GM23248 (cell line): ENCODE data around the gene MMP15.

Source experiments
- EZH2 ChIP-seq: fragments of 200-600 bp; sonication (generic); IDR thresholded peaks from 2 replicates; pipeline ENCODE4 v1.6.1; 2018; ENCODE audit warnings: antibody characterized with exemption, mild to moderate bottlenecking; ENCODE audit not compliant: insufficient read depth, poor library complexity, severe bottlenecking
- EZH2phosphoT487 ChIP-seq: fragments of 200-600 bp; sonication (generic); IDR thresholded peaks from 2 replicates; pipeline ENCODE4 v1.6.1; 2018; ENCODE audit warnings: antibody characterized with exemption, moderate library complexity, mild to moderate bottlenecking, low read depth; ENCODE audit not compliant: insufficient read depth

- TF ChIP-seq EZH2 (no peak), EZH2phosphoT487 (no peak)
Observed at GRCh38 chr16:58046054-58046881, 20.7 kb downstream of the MMP15 start.
